GM21360 (cell line): ENCODE results near the gene FAM110C.

ENCODE experiments used
- ATAC-seq: cut with Tn5 transposase; IDR thresholded peaks from one replicate; pipeline ENCODE4 v1.9.1; 2021; ENCODE audit warnings: mild to moderate bottlenecking, moderate library complexity; ENCODE audit not compliant: unreplicated experiment

The FAM110C gene

DNA sequence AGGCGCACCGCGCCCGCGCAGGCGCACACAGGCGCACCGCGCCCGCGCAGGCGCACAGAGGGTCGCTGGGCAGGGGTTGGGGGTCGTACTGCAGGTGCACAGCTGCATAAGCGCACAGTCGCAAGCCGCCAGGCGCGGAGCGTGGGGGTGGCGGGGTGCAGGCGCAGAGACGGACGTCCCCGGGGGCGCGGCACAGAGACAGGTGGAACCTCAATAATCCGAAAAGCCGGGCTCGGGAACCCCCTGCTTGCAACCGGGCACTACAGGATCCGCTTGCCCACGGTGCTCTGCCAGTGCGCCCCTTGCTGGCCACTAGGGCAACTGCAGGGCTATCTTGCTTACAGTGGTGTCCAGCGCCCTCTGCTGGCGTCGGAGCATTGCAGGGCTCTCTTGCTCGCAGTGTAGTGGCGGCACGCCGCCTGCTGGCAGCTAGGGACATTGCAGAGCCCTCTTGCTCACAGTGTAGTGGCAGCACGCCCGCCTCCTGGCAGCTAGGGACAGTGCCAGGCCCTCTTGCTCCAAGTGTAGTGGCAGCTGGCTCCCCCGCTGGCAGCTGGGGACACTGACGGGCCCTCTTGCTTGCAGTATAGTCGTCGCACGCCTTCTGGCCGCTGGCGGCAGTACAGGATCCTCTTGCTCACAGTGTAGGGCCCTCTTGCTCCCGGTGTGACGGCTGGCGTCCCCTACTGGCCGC lies 34.9 kb downstream of the FAM110C start:
- no peak for ATAC-seq

DNA sequence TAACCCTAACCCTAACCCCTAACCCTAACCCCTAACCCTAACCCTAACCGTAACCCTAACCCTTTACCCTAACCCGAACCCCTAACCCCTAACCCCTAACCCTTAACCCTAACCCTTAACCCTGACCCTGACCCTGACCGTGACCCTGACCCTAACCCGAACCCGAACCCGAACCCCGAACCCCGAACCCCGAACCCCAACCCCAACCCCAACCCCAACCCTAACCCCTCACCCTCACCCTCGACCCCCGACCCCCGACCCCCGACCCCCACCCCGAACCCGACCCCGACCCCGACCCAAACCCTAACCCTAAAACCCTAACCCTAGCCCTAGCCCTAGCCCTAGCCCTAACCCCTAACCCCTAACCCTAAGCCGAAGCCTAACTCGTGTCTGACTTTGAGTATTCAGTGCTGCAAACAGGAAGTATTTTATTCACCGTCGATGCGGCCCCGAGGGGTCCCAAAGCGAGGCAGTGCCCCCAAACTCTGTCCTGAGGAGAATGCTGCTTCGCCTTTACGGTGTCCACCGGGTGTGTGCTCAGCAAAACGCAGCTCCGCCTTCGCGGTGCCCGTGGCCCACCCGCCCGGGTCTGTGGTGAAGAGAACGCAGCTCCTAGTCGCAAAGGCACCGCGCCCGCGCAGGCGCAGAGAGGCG lies 36.0 kb downstream of the FAM110C start:
- ATAC-seq = no peak
